Stomach (tissue), 9 donors: ENCODE results near the gene CLIP4. TPM values are rescaled to one million over a fixed set of nuclear protein-coding genes. Genes with fewer than 3 reads are reported as not detected.

Experiments used
- DNase-seq, 2 donors: peaks; one replicate each; pipeline versions ENCODE4 v3.0.0 to v3.0.0-alpha.2; 2013 to 2019
- H3K27ac ChIP-seq, 5 donors: fragments of 200-600 bp in 4 of 5; sonication (generic) in 4 of 5; one replicate each; pipeline ENCODE4 v1.5.1; 2013 to 2019; ENCODE audit warnings: mild to moderate bottlenecking in 1 of 5, moderate library complexity in 1 of 5
- H3K27me3 ChIP-seq, 3 donors: fragments of 200-600 bp; sonication (generic); one replicate each; pipeline ENCODE4 v1.5.1; 2017 to 2019; ENCODE audit warnings: mixed run types in 1 of 3
- H3K36me3 ChIP-seq, 4 donors: fragments of 200-600 bp; sonication (generic); 1 replicate in 3 of 4; 2 replicates in 1 of 4; pipeline ENCODE4 v1.5.1; 2016 to 2019
- H3K4me1 ChIP-seq, 4 donors: fragments of 200-600 bp; sonication (generic); one replicate each; pipeline ENCODE4 v1.5.1; 2016 to 2019
- H3K4me3 ChIP-seq, 4 donors: fragments of 200-600 bp; sonication (generic) in 3 of 4; one replicate each; pipeline ENCODE4 v1.5.1; 2016 to 2019; ENCODE audit warnings: mild to moderate bottlenecking in 1 of 4
- H3K9me3 ChIP-seq, 4 donors: fragments of 200-600 bp; sonication (generic); one replicate each; pipeline ENCODE4 v1.5.1; 2016 to 2019
- EP300 ChIP-seq: sonication (generic); formaldehyde crosslinking; IDR thresholded peaks from one replicate; pipeline ENCODE4 v1.6.1; 2017; ENCODE audit warnings: antibody characterized with exemption
- POLR2A ChIP-seq, 4 donors: fragments of 450-650 bp; IDR thresholded peaks; one replicate each; pipeline ENCODE4 v1.6.1; 2016; ENCODE audit warnings: antibody characterized with exemption in 4 of 4, control low read depth in 2 of 4, mild to moderate bottlenecking in 1 of 4, moderate library complexity in 1 of 4
- POLR2AphosphoS5 ChIP-seq, 3 donors: sonication (generic); formaldehyde crosslinking; IDR thresholded peaks; one replicate each; pipeline ENCODE4 v1.6.1; 2016; ENCODE audit warnings: antibody characterized with exemption in 3 of 3
- WGBS, 5 donors: extraction: QIAGEN DNeasy Blood & Tissue Kit in 3 of 5; methylation state at CpG; one replicate each; pipeline versions ENCODE4 v1.1.5 to v1.1.7; 2013 to 2018; 5-methylcytosine and 5-hydroxymethylcytosine counted together
- intact Hi-C: fragments of 100-400 bp; cut with DNase I; formaldehyde crosslinking; loops from one replicate; pipeline ENCODE4 v1.15.1; 2023; ENCODE audit warnings: low total_unique reads
- polyA plus RNA-seq, 3 donors: library from polyadenylated mRNA; stranded (reverse); fragments of 200-250 nt; gene quantifications; one replicate each; pipeline ENCODE4 v1.2.3, GENCODE V29; 2013
- total RNA-seq, 5 donors: library from RNA; depleted of rRNA; stranded (reverse); fragments of >200 nt; gene quantifications; one replicate each; pipeline versions ENCODE4 v1.1.0 to v1.2.3, GENCODE V29; 2014 to 2016
- TF ChIP-seq, protein P1 (sequence below), 7 experiments: fragments of 450-650 bp in 4 of 7; fragments of 200-600 bp in 3 of 7; sonication (generic) in 3 of 7; IDR thresholded peaks; one replicate each; pipeline ENCODE4 v1.5.1; 2016 to 2019; ENCODE audit warnings: antibody characterized with exemption in 7 of 7, control low read depth in 2 of 7, mild to moderate bottlenecking in 1 of 7
- donor health status: healthy with polysubstance abuse.
- donor health status: Bipolar disorder and iron deficiency.
- donor health status: healthy.

The CLIP4 gene
- total and polyA plus RNA-seq, 8 donors, result 6.8 to 69.6 (median 15.1) TPM

DNA sequence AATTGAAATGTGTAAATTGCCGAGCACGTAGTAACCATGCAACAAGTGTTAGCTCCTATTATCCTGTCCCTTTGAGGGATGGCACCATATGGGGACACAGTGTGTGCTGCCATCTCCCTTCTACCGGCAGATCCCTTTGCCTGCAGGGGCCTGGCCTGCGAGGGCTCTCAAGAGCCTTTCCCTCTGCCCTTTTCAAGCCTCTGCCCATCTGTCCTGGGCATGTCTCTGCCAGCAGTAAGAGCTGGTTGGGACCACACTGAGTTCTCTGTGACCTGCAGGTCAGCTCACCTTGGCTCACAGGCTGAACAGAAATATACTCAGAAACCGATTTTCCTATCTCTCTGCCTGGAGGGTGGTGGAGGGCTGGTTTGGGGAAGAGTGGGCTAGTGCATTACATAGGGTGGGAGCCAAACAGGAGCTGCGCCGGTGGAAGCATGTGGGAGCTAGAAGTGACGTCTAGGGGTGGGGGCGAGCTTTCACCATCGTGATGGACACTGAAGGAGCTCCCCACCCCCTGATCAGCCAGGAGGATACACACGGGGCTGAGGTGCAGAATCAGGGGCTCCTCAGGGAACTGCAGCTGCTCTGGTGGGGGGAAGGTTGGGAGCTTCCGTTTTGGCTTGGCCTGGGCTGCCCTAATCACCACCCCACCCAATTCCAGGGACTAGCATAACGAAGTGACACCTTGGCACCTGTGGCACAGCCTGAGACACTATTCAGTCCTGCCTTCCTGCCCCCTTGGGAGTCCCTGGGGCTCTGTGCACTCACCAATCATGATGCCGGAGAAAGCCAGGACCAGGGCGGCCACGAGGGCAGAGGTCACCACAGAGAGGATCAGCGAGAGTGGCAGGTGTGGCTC lies 109.7 kb downstream of the CLIP4 start:
- H3K4me1 ChIP-seq, result peaks cover 0 to 8% (median 2%) of the 10 kb centered on the region in 4 donors
- no peaks in the 10 kb centered on the region for H3K36me3 ChIP-seq
- no peak for TF ChIP-seq EP300
- no peak for TF ChIP-seq POLR2A (IDR thresholded peaks at IDR 0.05)
- TF ChIP-seq, protein P1, sequence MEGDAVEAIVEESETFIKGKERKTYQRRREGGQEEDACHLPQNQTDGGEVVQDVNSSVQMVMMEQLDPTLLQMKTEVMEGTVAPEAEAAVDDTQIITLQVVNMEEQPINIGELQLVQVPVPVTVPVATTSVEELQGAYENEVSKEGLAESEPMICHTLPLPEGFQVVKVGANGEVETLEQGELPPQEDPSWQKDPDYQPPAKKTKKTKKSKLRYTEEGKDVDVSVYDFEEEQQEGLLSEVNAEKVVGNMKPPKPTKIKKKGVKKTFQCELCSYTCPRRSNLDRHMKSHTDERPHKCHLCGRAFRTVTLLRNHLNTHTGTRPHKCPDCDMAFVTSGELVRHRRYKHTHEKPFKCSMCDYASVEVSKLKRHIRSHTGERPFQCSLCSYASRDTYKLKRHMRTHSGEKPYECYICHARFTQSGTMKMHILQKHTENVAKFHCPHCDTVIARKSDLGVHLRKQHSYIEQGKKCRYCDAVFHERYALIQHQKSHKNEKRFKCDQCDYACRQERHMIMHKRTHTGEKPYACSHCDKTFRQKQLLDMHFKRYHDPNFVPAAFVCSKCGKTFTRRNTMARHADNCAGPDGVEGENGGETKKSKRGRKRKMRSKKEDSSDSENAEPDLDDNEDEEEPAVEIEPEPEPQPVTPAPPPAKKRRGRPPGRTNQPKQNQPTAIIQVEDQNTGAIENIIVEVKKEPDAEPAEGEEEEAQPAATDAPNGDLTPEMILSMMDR (IDR thresholded peaks at IDR 0.05), result no peak
- no peak for TF ChIP-seq POLR2AphosphoS5 (IDR thresholded peaks at IDR 0.05)
- H3K9me3 ChIP-seq, result no peaks in the 10 kb centered on the region
- no peak overlapping the region for H3K27ac ChIP-seq
- H3K4me3 ChIP-seq, result no peak overlapping the region
- no peak for DNase-seq
- intact Hi-C loops, result no loop called here
- 70 to 79% (median 77%) methylated on average over 12 to 17 of the region's 17 CpGs for WGBS, 5 donors
- H3K27me3 ChIP-seq, result peaks cover 0 to 45% (median 13%) of the 10 kb centered on the region in 3 donors

DNA sequence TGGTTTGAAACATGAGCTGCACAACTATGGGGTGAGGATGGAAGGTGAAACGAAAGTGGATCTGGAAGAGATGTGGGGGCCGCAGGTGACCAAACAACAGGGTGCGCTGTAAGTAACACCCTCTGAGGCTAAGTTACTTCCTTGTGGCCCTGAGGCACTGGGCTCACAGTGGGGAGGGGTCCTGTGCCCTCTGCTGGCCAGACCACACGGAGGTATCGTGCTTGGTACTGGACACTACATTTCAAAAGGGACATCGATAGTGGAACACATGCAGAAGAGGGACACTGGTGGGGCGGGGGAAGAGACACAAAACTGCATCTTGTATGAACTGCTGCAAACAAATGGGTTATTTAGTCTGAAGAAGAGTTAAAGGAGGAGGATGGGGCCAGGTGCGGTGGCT lies 110.6 kb downstream of the CLIP4 start:
- H3K27ac ChIP-seq, result no peak overlapping the region
- no peaks in the 10 kb centered on the region for H3K36me3 ChIP-seq
- H3K4me1 ChIP-seq, result peaks cover 0 to 8% (median 2%) of the 10 kb centered on the region in 4 donors
- TF ChIP-seq POLR2AphosphoS5 (IDR thresholded peaks at IDR 0.05) (no peak), EP300 (no peak), POLR2A (IDR thresholded peaks at IDR 0.05) (no peak)
- TF ChIP-seq, protein P1 (IDR thresholded peaks at IDR 0.05), result no peak
- no peak overlapping the region for H3K4me3 ChIP-seq
- DNase-seq, result no peak
- no peaks in the 10 kb centered on the region for H3K9me3 ChIP-seq
- intact Hi-C loops, result no loop called here
- H3K27me3 ChIP-seq, result peaks cover 0 to 45% (median 13%) of the 10 kb centered on the region in 3 donors
- 67 to 88% (median 79%) methylated on average over 8 of the region's 8 CpGs for WGBS, 5 donors

DNA sequence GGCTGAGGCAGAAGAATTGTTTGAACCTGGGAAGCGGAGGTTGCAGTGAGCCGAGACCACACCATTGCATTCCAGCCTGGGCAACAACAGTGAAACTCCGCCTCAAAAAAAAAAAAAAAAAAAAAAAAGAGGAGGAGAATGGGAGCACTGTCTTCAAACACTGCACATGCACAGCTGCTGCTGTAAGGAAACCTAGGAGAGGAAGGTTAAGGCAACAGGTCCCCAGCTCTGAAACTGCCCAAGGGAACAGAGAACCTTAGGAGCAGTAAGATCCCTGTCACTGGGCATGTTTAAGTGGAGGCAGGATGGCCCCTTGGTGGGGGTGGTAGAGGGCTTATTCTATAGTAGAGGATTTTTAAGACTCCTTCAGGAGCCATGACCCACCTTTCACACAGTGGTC lies 111.2 kb downstream of the CLIP4 start:
- Histone ChIP-seq H3K36me3 (no peaks in the 10 kb centered on the region), H3K27ac (no peak overlapping the region), H3K9me3 (no peaks in the 10 kb centered on the region), H3K4me3 (no peak overlapping the region), H3K4me1 (peaks cover 0 to 8% (median 2%) of the 10 kb centered on the region in 4 donors), H3K27me3 (peaks cover 0 to 45% (median 13%) of the 10 kb centered on the region in 3 donors)
- intact Hi-C loops, result no loop called here
- no peak for DNase-seq
- TF ChIP-seq POLR2AphosphoS5 (IDR thresholded peaks at IDR 0.05), result no peak
- TF ChIP-seq EP300, result no peak
- no peak for TF ChIP-seq POLR2A (IDR thresholded peaks at IDR 0.05)
- TF ChIP-seq, protein P1 (IDR thresholded peaks at IDR 0.05), result no peak
- WGBS, 5 donors, result 65 to 81% (median 80%) methylated on average over 3 of the region's 3 CpGs

DNA sequence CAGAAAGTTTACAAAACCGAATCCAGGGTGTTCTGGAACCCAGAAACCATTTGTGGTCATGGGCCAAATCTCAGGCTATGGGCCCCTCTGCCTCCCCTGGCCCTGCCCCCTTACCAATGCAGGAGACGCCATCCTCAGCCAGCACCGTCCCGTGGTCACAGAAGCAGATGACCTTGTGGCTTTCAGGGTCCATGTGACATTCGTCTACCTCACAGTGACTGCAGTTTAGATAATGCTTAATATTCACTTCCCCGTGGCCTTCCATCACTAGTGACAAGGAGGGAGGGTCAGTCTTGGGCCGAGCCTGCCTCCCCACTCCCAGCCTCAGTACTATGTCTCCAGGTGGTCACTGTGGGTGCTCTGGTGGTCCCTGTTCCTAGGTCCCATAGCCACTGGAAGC lies 111.6 kb downstream of the CLIP4 start:
- no peak for DNase-seq
- intact Hi-C loops, result no loop called here
- H3K27ac ChIP-seq, result no peak overlapping the region
- H3K27me3 ChIP-seq, result peaks cover 0 to 48% (median 13%) of the 10 kb centered on the region in 3 donors
- TF ChIP-seq EP300, result no peak
- TF ChIP-seq POLR2A (IDR thresholded peaks at IDR 0.05), result no peak
- TF ChIP-seq, protein P1 (IDR thresholded peaks at IDR 0.05), result no peak
- TF ChIP-seq POLR2AphosphoS5 (IDR thresholded peaks at IDR 0.05), result no peak
- H3K4me1 ChIP-seq, result peaks cover 0 to 8% (median 2%) of the 10 kb centered on the region in 4 donors
- no peaks in the 10 kb centered on the region for H3K36me3 ChIP-seq
- 36 to 49% (median 43%) methylated on average over 5 to 7 of the region's 7 CpGs for WGBS, 5 donors
- H3K4me3 ChIP-seq, result no peak overlapping the region
- H3K9me3 ChIP-seq, result no peaks in the 10 kb centered on the region
